PFSK-1 (cell line): ENCODE data around the gene AKT1.

Experiments used
- FOXP2 ChIP-seq: optimal IDR thresholded peaks from 2 replicates; pipeline ENCODE3; 2011; ENCODE audit warnings: borderline replicate concordance, control low read depth, inconsistent platforms; ENCODE audit not compliant: insufficient read depth; ENCODE audit errors: extremely low read length, extremely low read depth
- POLR2AphosphoS5 ChIP-seq: IDR thresholded peaks from 2 replicates; pipeline ENCODE4 v1.6.1; 2012; ENCODE audit warnings: low read depth, mild to moderate bottlenecking, control low read depth, low read length, moderate library complexity
- SIN3A ChIP-seq: IDR thresholded peaks from 2 replicates; pipeline ENCODE4 v1.6.1; 2012; ENCODE audit warnings: mild to moderate bottlenecking, low read length, moderate library complexity, borderline replicate concordance; ENCODE audit not compliant: insufficient read depth
- TAF1 ChIP-seq: IDR thresholded peaks from 2 replicates; pipeline ENCODE4 v1.6.1; 2012; ENCODE audit warnings: low read length, control low read depth, borderline replicate concordance; ENCODE audit not compliant: insufficient read depth
- TF ChIP-seq, protein P1 (sequence below), 2 experiments: IDR thresholded peaks; 2 replicates each; pipeline versions ENCODE4 v1.6.1 to v1.8.0; 2011 to 2012; ENCODE audit warnings: low read depth in 2 of 2, low read length in 2 of 2, control low read depth in 1 of 2, inconsistent platforms in 1 of 2, mild to moderate bottlenecking in 1 of 2, moderate library complexity in 1 of 2; ENCODE audit not compliant: insufficient read depth in 1 of 2

AKT1 gene

DNA sequence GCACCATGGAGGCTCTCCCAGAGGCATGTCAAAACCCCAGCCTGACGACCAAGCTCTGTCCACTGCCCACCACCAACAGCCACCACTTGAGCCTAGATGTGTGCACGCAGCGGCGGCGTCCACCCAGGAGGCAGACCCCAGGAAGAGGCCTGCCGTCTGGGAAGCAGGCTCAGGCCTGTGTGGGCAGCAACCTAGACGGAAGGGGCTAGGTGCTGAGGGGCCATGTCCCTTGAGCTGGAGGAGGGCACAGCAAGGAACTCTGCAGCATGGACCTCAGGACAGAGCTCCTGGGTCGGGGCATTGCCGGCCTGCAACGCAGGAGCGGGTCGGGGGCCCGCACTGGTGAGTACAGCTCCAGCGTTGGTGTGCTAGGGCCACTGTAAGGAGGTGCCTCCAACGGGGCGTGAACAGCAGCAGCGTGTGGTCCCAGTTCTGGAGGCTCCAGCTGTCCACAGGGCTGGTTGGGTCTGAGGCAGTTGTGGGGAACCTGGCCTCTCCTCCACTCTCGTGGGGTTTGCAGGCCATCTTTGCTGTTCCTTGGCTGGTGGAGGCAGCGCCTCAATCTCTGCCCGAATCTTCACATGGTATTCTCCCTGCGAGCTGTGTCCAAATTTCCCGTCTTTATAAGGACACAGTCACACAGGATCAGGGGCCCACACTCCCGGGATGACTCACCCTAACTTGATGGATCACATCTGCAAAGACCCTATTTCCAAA lies 25.8 kb upstream of the AKT1 start:
- TF ChIP-seq FOXP2 (no peak), POLR2AphosphoS5 (no peak), TAF1 (no peak), SIN3A (no peak)
- TF ChIP-seq, protein P1, sequence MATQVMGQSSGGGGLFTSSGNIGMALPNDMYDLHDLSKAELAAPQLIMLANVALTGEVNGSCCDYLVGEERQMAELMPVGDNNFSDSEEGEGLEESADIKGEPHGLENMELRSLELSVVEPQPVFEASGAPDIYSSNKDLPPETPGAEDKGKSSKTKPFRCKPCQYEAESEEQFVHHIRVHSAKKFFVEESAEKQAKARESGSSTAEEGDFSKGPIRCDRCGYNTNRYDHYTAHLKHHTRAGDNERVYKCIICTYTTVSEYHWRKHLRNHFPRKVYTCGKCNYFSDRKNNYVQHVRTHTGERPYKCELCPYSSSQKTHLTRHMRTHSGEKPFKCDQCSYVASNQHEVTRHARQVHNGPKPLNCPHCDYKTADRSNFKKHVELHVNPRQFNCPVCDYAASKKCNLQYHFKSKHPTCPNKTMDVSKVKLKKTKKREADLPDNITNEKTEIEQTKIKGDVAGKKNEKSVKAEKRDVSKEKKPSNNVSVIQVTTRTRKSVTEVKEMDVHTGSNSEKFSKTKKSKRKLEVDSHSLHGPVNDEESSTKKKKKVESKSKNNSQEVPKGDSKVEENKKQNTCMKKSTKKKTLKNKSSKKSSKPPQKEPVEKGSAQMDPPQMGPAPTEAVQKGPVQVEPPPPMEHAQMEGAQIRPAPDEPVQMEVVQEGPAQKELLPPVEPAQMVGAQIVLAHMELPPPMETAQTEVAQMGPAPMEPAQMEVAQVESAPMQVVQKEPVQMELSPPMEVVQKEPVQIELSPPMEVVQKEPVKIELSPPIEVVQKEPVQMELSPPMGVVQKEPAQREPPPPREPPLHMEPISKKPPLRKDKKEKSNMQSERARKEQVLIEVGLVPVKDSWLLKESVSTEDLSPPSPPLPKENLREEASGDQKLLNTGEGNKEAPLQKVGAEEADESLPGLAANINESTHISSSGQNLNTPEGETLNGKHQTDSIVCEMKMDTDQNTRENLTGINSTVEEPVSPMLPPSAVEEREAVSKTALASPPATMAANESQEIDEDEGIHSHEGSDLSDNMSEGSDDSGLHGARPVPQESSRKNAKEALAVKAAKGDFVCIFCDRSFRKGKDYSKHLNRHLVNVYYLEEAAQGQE (IDR thresholded peaks at IDR 0.05; ENCODE audit: insufficient read depth in 1 of 2, low read depth in 2 of 2, low read length in 2 of 2), result no peak

DNA sequence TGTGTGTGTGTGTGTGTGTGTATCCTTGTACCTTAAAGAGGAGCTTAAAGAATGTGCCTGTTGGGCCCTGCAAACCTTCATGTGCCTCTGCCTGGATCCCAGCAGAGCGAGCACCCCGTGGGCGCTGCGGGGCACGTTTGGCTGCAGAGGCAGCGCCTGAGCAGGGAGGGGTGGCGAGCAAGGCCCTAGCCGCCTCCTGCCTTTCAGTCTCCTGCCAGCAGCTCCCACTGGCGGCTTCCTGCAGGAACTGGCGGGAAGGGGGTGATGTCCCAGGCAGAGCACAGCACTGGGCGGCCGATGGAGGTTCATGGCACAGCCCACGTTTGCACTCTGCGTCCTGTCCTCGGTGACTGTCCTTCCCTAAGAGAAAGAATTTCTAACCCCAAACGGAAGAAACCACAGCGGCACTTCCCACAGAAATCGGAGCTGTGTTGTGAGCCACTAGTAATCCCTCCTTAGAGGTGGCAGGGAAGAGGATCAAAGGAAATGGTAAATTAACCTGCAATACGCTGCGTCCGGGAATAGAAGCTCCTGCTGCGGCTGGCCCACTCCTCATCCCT lies 25.2 kb upstream of the AKT1 start:
- TF ChIP-seq FOXP2 (no peak), TAF1 (no peak), POLR2AphosphoS5 (no peak), SIN3A (no peak)
- TF ChIP-seq, protein P1 (IDR thresholded peaks at IDR 0.05; ENCODE audit: insufficient read depth in 1 of 2, low read depth in 2 of 2, low read length in 2 of 2), result no peak

DNA sequence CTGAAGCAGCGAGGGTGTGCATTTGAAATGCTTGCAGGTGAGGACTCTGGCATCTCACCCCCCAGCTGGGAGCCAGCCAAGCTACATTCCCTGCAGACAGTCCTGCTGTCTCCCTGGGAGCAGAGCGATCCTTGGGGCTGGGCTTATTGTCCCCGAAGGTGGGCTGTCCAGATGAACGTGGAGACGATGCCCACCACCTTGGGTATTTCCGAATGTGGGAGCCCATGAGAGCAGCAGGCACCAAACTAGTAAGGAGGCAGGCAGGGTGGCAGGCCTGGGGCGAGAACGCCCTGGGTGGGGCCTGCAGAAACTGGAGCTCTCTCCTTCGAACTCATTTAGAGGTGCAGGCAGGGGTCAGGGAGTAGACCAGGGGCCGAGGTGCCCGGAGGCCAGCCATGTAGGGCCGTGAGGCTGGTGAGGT lies 23.8 kb upstream of the AKT1 start:
- TF ChIP-seq, protein P1 (IDR thresholded peaks at IDR 0.05; ENCODE audit: insufficient read depth in 1 of 2, low read depth in 2 of 2, low read length in 2 of 2), result no peak
- TF ChIP-seq POLR2AphosphoS5 (no peak), SIN3A (no peak), FOXP2 (no peak), TAF1 (no peak)

DNA sequence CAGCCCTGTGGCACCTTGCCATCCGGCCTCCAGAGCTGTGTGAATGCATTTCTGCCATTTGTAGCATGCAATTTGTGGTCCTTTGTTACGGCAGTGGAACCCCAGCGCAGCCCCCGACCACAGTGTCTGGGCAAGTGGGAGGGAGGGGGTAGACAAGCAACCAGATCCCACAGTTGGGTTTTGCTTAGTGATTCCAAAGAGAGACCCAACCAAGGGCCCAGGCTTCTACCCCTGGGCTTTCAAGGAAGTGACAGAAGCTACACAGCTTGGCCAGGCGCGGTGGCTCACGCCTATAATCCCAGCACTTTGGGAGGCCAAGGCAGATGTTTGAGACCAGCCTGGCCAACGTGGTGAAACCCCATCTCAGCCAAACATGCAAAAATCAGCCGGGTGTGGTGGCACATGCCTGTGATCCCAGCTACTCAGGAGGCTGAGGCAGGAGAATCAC lies 23.2 kb upstream of the AKT1 start:
- TF ChIP-seq, protein P1 (IDR thresholded peaks at IDR 0.05; ENCODE audit: insufficient read depth in 1 of 2, low read depth in 2 of 2, low read length in 2 of 2), result no peak
- TF ChIP-seq FOXP2, result no peak
- no peak for TF ChIP-seq POLR2AphosphoS5
- no peak for TF ChIP-seq SIN3A
